22Rv1 (cell line): ENCODE results near the gene PDCL2.
"Not testable (repeated sequence)": the region's sequence is repeated elsewhere in the genome, so short reads cannot be mapped to it uniquely, and the experiment has no call there.

ENCODE experiments used
- H3K27ac ChIP-seq: fragments of 450-650 bp; 2 replicates; pipeline ENCODE4 v1.5.1; 2017
- CTCF ChIP-seq: fragments of 450-650 bp; IDR thresholded peaks from 2 replicates; pipeline ENCODE4 v1.5.1; 2017; ENCODE audit warnings: mild to moderate bottlenecking
- ZFX ChIP-seq: fragments of 450-650 bp; IDR thresholded peaks from 2 replicates; pipeline ENCODE4 v1.6.1; 2017; ENCODE audit warnings: antibody characterized with exemption, borderline replicate concordance

The PDCL2 gene

GRCh38 chr4:55554453-55555030, 37.5 kb downstream of the PDCL2 start:
- no peak overlapping the region for H3K27ac ChIP-seq
- peak; percentile 48 for TF ChIP-seq CTCF
- TF ChIP-seq ZFX, result no peak

GRCh38 chr4:55553441-55554201, 38.4 kb downstream of the PDCL2 start:
- TF ChIP-seq CTCF (no peak), ZFX (no peak)
- 0 out of 2 replicates have a peak overlapping the region, but pooled peaks have one; percentile 14 for H3K27ac ChIP-seq

- H3K27ac ChIP-seq, result not testable (repeated sequence)
Observed at GRCh38 chr4:55551964-55552363, 40.1 kb downstream of the PDCL2 start.

- no peak for TF ChIP-seq CTCF
- TF ChIP-seq ZFX, result no peak
- H3K27ac ChIP-seq, result no peak overlapping the region
Observed at GRCh38 chr4:55549888-55550287, 42.2 kb downstream of the PDCL2 start.

GRCh38 chr4:55547918-55548317, 44.1 kb downstream of the PDCL2 start:
- H3K27ac ChIP-seq, result no peak overlapping the region
- TF ChIP-seq ZFX (no peak), CTCF (no peak)

GRCh38 chr4:55547466-55547770, 44.6 kb downstream of the PDCL2 start:
- TF ChIP-seq CTCF, result no peak
- H3K27ac ChIP-seq, result peak overlapping the region; percentile 81

- peak within 1 kb of the TSS; percentile 81 for H3K27ac ChIP-seq
- TF ChIP-seq ZFX (no peak), CTCF (peak; percentile 66)
Observed at GRCh38 chr4:55546756-55547465, 45.1 kb downstream of the PDCL2 start, which contains the start of gene CLOCK. CLOCK (minus strand) TSS chr4:55546909; CDS start chr4:55482785, 64,124 bp downstream.

- no peak for TF ChIP-seq ZFX
- TF ChIP-seq CTCF, result no peak
- peak overlapping the region; percentile 81 for H3K27ac ChIP-seq
Observed at GRCh38 chr4:55546506-55546755, 45.6 kb downstream of the PDCL2 start.
